Progenitor cell of endocrine pancreas (in vitro differentiated cells): ENCODE results near the gene SUB1. TPM values are rescaled to one million over a fixed set of nuclear protein-coding genes. Genes with fewer than 3 reads are reported as not detected.

Source experiments
- DNase-seq: peaks from one replicate; pipeline ENCODE4 v3.0.0; 2021; ENCODE audit warnings: low spot score; ENCODE audit not compliant: unreplicated experiment
- H3K27ac Mint-ChIP-seq: 2 replicates; pipeline ENCODE4 v1.8.0; 2021; ENCODE audit warnings: mild to moderate bottlenecking, moderate library complexity, mixed read lengths
- H3K27me3 Mint-ChIP-seq: 2 replicates; pipeline ENCODE4 v1.8.0; 2021; ENCODE audit warnings: mixed read lengths
- H3K36me3 Mint-ChIP-seq: 2 replicates; pipeline ENCODE4 v1.8.0; 2022; ENCODE audit warnings: mixed read lengths; ENCODE audit not compliant: insufficient read depth
- H3K4me1 Mint-ChIP-seq: 2 replicates; pipeline ENCODE4 v1.8.0; 2021; ENCODE audit warnings: low read depth, mixed read lengths
- H3K4me3 Mint-ChIP-seq: 2 replicates; pipeline ENCODE4 v1.8.0; 2021; ENCODE audit warnings: low read depth, mild to moderate bottlenecking, moderate library complexity, mixed read lengths
- H3K9me3 Mint-ChIP-seq: 2 replicates; pipeline ENCODE4 v1.8.0; 2021; ENCODE audit warnings: low read depth, mixed read lengths
- CTCF ChIP-seq: fragments of 200-600 bp; sonication (generic); IDR thresholded peaks from one replicate; pipeline ENCODE4 v1.5.0; 2021; ENCODE audit warnings: antibody characterized with exemption, mild to moderate bottlenecking; ENCODE audit not compliant: unreplicated experiment
- total RNA-seq: library from RNA; stranded (reverse); gene quantifications from 2 replicates; pipeline ENCODE4 v1.2.1, GENCODE V29; 2021

The SUB1 gene
- total RNA-seq, 1 donor from 2014 or later, result 211 TPM

- Mint-ChIP-seq H3K9me3 (no peaks in the 10 kb centered on the region), H3K4me1 (no peaks in the 10 kb centered on the region), H3K27ac (peak overlapping the region; percentile 82), H3K4me3 (no peak overlapping the region), H3K27me3 (no peaks in the 10 kb centered on the region), H3K36me3 (peaks cover 32% of the 10 kb centered on the region)
- TF ChIP-seq CTCF, result no peak
- no peak for DNase-seq
These were observed 19.7 kb downstream of the SUB1 start for GRCh38 chr5:32604800-32605765.

GRCh38 chr5:32605766-32606152, 20.4 kb downstream of the SUB1 start:
- no peaks in the 10 kb centered on the region for H3K4me1 Mint-ChIP-seq
- H3K36me3 Mint-ChIP-seq, result peaks cover 29% of the 10 kb centered on the region
- H3K9me3 Mint-ChIP-seq, result no peaks in the 10 kb centered on the region
- H3K27ac Mint-ChIP-seq, result peak overlapping the region; percentile 82
- no peak overlapping the region for H3K4me3 Mint-ChIP-seq
- no peak for TF ChIP-seq CTCF
- no peaks in the 10 kb centered on the region for H3K27me3 Mint-ChIP-seq
- DNase-seq, result no peak

GRCh38 chr5:32612134-32612888, 27.0 kb downstream of the SUB1 start:
- no peak for TF ChIP-seq CTCF
- Mint-ChIP-seq H3K36me3 (peaks cover 6% of the 10 kb centered on the region), H3K27me3 (no peaks in the 10 kb centered on the region), H3K4me3 (no peak overlapping the region), H3K9me3 (no peaks in the 10 kb centered on the region), H3K4me1 (peaks cover 1% of the 10 kb centered on the region), H3K27ac (no peak overlapping the region)
- no peak for DNase-seq

GRCh38 chr5:32613050-32613672, 27.8 kb downstream of the SUB1 start:
- H3K27ac Mint-ChIP-seq, result no peak overlapping the region
- peaks cover 1% of the 10 kb centered on the region for H3K4me1 Mint-ChIP-seq
- DNase-seq, result peak; percentile 76
- peaks cover 6% of the 10 kb centered on the region for H3K36me3 Mint-ChIP-seq
- no peak overlapping the region for H3K4me3 Mint-ChIP-seq
- no peaks in the 10 kb centered on the region for H3K9me3 Mint-ChIP-seq
- no peaks in the 10 kb centered on the region for H3K27me3 Mint-ChIP-seq
- TF ChIP-seq CTCF, result peak; percentile 96

GRCh38 chr5:32615236-32615635, 29.9 kb downstream of the SUB1 start:
- H3K27ac Mint-ChIP-seq, result no peak overlapping the region
- DNase-seq, result no peak
- H3K9me3 Mint-ChIP-seq, result no peaks in the 10 kb centered on the region
- H3K36me3 Mint-ChIP-seq, result no peaks in the 10 kb centered on the region
- no peaks in the 10 kb centered on the region for H3K27me3 Mint-ChIP-seq
- H3K4me1 Mint-ChIP-seq, result peaks cover 1% of the 10 kb centered on the region
- TF ChIP-seq CTCF, result no peak
- no peak overlapping the region for H3K4me3 Mint-ChIP-seq
